HG03439 (cell line): ENCODE data around the gene MIOX.

Source experiments
- ATAC-seq: cut with Tn5 transposase; IDR thresholded peaks from one replicate; pipeline ENCODE4 v1.9.1; 2021; ENCODE audit warnings: mild to moderate bottlenecking, moderate library complexity; ENCODE audit not compliant: unreplicated experiment

Gene MIOX

DNA sequence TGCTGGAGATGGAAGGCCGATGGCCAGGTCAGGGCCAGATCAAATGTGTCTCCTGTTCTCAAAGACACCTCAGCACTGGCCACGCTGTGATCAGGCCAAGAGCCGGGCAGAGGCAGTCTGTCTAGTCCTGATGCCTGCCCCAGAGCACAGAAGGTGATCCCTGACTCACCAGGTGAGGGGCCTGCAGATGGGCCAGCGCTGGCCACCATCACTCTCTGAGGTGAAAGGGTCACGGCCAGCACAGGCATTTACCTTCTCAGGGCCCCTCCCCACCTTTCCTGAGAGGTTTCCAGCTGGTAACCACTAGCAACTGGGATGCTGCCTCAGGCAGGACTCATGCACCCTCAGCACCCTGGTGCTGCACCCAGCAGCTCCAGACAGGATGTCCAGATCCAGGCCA lies 14.7 kb upstream of the MIOX start:
- ATAC-seq, result no peak

DNA sequence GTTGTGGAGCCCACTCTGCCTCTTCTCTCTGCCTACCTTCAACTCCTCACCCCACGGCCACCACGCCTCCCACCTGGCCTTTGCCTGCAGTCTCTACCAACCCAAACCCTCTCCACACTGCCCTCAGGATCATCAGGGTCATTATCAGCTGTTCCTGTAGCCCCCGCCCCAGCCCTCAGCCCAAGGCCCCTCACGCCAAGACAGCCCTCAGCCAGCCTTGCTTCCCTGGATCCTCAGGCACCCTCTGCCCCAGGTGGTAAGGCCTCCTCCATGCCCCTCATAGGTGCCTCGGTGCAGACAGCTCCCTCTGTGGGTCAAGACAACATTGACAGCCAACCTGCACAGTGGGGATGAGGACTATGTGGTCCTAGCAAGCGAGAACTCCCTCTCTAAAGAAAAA lies 13.6 kb upstream of the MIOX start:
- no peak for ATAC-seq

DNA sequence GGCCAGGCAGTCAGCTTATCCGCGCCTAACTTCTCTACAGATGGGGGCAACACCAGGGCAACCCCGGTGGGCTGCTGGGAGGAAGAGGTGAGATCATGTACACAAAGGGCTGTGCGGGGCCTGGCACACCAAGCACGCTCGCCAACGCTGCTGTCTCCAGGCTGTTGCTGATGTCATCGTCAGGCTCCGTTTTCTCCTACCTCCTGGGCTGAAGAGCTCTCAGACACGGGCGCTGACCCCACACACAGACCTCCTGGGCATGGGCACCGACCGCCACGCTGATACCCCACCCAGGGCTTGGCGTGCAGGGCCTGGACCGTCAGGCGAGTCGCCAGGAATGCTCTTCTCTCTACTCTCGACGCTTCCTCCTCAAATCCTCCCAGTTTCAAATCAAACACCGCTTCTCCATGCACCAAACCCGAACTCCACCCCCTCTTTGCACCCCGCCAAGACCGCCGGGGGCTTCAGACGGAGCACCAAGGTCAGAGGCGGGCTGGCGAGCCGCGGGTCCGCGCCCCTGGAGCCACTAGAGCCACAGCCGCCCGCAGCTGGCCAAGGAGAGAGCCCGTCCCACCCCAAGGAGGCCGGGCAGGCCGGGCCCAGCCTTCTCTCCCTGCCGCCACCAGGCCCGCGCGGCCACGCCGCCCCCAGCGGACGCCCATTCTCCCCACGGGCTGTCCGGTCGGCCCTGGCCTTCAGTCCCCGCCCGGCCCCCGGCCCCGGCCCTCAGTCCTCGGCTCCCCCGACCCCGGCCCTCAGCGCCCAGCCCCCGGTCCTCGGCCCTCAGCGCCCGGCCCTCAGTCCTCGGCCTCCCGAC lies 12.6 kb upstream of the MIOX start:
- no peak for ATAC-seq

DNA sequence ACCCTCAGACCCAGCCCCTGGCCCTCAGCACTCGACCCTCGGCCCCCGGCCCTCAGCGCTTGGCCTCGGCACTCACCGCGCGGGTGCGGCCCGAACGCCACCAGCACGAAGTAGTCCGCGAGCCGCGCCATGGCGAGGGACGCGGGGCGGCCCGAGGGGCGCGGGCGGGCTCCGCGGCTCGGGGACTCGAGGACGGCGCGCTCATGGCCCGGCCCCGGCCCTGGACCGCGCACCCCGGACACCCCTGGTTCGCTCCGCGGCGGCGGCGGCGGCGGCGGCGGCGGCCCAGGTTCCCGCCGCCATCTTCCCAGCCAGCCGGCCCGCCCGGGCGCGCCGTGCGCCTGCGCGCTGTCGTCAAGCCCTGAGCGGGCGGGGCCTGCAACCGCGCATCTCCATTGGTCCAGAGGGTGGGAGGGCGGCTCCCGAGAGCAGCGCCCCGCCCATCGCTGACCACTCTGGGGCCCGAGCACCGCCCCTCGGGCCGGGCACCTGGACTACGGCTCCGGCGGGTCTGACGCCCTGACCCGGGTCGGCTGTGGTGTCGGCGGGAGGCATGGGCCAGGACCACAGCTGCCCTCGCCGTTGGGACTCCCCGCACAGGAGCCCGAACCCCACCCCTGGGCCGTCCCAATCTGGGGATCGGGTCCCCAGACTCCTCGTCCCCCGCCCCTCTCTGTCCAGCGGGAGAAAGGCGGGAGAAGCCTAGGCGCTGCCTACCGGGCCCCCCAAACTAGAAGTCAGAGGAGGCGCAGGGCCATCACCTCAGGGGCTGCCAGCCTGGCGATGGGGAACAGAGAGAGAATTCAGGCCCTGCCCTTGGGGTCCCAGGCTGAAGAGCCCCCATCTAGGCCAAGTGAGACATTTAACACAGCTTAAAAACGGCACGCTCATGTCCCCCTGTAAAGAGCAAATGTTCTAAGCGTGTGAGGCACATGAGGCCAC lies 11.7 kb upstream of the MIOX start, which contains the start of gene SBF1:
Gene SBF1, minus strand, starts transcription at position 326 of the 942 bp plus-strand sequence. Its CDS starts 195 bp downstream, at position 131.
- ATAC-seq, result peak; percentile 59

DNA sequence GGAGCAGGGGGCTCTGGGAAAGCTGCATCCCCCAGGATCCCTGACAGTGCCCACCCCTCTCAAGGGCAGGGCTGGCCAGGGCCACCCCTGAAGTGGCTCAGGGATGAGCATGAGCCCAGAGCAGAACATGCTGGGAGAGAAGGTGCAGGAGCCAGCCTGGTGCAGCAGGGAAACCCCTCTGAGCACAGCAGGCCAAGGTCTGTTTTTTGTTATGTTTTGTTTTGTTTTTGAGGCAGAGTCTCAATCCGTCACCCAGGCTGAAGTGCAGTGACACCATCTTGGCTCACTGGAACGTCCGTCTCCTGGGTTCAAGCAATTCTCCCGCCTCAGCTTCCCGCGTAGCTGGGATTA lies 11.0 kb upstream of the MIOX start:
- no peak for ATAC-seq

DNA sequence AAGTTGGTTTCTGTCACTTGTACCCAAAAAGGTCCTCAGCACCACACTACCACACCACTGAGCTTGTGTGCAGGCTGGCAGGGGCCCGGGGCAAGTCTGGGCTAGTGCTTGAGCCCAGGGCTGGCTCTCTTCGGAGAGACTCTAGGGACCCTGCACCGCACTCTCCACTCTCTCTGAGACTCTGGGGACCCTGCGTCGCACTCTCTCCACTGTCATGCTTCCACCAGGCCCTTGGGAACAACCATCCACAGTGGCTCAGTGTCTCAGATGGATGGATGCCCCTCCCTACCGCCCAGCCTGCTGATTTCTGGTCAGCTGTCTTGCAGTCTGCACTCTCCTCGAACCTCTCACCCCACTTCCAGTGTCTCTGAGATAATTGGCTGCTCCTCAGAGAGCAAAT lies 9.8 kb upstream of the MIOX start:
- no peak for ATAC-seq

DNA sequence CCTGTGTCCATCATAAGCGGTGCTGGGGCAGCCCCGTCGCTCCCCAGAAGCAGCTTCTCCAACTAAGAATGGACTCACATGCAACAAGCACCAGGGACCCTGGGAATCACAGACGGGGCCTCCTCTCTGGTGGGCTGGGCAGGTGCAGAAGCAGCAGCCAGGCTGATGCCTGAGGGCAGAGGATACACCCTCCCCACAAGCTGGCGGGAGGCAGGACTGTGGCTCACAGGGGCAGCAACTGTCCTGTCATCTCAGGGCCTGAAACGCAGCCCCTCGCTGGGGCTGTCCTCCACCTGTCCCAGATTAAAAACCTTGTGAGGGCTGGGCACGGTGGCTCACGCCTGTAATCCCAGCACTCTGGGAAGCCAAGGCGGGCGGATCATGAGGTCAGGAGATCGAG lies 8.7 kb upstream of the MIOX start:
- ATAC-seq, result no peak

DNA sequence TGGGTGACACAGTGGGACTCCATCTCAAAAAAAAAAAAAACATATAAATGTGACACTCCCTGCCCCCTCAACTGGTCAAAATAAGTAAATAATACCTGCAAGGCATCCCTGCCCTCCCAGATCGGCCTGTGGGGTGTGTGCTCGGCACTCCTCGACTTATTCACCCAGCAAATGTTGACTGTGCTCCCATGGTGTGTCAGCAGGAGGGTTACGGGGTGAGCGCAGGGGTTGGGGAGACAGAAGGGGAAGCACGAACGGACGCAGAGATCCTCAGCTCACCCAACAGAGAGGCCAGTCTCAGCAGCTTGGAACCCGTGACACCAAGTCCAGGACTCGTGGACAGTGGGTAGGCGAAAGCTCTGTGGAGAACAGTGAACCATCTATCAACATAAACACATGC lies 6.9 kb upstream of the MIOX start:
- ATAC-seq, result no peak

DNA sequence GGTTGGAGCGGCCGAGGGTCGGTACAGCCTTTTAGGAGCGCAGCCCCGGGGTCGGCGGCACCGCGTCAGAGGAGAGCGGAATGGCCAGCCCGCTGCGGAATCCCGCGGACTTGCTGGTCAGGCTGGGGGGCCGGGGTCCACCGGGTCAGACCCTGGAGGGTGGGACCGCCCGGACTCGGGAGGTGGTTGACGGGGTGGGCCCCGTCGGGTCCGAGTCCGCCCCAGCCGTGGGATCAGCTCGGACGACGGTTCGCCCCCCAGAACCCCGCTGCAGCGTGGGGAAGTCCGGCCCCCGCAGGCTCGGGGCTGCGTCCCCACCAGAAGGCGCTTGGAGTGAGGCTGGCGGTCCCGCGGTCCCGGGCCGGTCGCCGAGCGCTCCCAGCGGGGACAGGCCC lies 5.6 kb upstream of the MIOX start:
- ATAC-seq, result no peak

DNA sequence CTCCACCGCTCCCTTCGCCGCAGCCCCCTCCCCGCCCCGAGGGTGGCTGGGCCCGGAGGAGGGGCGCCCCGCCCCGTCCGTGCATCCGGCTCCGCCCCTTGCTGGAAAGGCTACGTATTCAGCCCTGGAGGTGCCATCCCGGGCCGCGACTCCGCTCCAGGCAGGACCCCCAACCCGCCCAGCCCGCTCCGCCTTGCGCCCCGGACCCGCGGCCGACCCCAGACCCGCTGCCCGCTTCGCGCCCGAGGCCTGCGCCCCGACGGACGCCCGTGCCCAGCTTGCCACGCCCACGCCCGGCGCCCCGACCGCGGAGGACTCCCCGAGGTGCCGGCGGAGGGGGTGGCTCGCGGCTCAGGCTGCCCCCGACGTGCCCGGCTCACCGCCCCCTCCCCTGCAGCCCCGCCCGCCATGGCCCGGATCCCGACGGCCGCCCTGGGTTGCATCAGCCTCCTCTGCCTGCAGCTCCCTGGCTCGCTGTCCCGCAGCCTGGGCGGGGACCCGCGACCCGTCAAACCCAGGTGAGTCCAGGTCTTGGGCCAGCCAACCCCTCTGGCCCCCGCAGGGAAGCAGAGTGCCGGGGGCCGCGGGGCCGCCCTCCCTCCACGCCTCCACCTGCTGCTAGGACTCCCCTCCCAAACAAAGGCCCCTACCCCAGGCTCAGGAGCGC lies 5.1 kb upstream of the MIOX start, which contains the start of gene ADM2:
Gene ADM2, plus strand, starts transcription at position 104 of the 667 bp plus-strand sequence. Its CDS starts 305 bp downstream, at position 409.
- no peak for ATAC-seq

DNA sequence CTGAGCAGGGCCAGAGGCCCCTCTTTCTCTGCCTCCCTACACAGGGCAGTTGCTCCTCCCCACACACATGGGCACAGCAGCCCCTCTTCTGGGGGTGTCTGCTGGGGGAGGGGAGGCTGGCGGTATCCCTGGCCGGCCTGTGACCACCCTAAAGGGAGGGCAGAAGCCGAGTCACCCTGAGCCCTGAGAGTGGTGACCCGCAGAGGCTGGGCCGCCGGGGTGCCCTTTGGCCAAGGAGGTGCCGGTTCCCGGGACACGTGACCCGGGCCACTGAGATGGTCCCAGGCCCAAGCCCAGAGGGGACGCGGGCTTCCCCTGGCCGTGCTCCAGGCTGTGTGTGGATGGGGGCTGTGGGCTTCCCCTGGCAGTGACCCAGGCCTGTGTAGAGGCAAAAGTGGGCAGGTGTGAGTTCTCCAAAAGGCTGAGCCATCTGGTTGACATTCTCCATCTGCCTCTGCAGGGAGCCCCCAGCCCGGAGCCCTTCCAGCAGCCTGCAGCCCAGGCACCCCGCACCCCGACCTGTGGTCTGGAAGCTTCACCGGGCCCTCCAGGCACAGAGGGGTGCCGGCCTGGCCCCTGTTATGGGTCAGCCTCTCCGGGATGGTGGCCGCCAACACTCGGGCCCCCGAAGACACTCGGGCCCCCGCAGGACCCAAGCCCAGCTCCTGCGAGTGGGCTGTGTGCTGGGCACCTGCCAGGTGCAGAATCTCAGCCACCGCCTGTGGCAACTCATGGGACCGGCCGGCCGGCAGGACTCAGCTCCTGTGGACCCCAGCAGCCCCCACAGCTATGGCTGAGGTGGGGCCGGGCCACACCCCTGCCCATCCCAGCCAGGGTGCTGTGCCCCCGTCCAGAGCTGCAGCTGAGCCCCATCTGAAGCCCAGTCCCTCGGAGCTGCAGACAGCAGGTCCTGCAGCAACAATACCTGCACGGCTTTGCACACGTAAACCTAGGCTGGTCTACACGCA lies 4.3 kb upstream of the MIOX start:
- ATAC-seq, result no peak

DNA sequence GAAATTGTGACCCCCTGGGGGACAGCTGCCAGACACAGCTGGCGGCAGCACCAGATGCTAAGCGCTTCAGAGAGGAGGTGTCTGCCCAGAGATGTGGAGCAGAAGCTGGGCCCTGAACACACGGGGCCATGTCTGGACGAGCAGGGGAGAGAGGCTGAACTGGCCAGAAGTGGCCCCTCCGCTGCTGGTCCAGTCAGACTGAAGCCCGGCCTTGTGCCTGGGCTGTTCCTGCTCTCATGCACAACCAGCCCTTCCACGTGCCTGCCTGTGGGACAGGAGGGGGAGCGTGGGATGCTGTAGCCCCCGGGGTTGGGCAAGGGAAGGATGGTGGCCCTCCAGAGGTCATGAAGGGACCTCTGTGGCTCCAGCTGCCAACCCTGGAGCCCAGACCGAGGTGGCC lies 3.6 kb upstream of the MIOX start:
- no peak for ATAC-seq

DNA sequence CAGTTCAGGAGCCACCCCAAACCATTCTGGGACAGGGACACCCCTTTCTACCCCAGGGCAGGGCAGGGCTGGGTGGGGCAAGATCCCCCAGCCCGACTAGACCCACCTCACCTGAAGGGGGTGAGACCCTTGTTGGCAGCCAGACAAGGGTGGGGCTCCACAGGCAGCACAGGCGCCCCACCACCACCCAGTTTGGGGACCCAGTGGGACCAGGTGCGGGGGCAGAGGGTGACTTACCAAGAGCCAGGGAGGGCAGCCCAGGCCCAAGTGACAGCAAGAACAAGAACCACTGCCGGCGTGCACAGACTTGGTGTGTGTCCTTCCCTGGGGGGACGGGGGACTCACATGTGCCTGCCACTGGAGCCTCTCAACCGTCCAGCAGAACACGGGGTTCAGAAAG lies 3.1 kb upstream of the MIOX start:
- ATAC-seq, result no peak

DNA sequence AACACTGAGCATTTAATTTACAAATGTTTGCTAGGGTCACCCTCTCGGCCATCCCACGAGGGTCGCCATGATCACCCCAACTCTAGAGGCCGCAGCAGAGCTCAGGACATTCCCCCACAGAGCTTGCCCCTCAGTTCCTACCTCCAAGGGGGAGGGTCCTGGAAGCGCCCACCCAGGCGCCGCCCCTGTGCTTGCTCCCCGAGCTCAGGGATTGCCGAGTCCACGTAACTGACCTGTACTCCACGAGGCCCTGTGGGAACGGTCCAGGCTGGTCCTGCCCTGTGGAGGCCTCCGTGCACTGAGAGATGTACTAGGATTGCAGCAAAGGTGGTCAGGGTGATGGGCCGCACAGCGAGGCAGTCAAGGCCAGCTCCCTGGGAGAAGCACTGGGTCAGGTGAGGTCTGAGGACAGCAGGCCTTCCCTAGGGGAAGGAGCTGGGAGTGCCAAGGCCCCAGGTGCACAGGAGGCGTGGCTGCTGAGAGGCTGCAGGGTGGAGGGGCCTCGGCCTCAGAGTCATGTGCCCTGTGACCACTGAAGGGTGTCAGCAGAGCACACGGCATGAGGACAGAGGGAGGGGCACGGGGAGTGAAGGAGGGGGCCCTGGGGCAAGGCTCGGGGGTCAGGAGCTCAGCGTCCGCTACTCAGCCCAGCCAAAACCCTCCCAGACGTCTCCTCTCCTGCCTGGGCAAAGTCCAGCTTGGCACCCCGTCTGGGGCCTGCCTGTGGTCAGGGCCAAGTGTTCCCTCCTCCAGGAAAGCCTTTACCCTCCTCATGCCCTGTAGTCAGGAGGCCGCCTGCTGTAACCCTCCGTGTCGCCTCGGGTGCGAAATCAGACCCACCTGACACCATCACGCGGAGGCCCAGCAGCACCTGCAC lies 2.4 kb upstream of the MIOX start:
- ATAC-seq, result no peak

DNA sequence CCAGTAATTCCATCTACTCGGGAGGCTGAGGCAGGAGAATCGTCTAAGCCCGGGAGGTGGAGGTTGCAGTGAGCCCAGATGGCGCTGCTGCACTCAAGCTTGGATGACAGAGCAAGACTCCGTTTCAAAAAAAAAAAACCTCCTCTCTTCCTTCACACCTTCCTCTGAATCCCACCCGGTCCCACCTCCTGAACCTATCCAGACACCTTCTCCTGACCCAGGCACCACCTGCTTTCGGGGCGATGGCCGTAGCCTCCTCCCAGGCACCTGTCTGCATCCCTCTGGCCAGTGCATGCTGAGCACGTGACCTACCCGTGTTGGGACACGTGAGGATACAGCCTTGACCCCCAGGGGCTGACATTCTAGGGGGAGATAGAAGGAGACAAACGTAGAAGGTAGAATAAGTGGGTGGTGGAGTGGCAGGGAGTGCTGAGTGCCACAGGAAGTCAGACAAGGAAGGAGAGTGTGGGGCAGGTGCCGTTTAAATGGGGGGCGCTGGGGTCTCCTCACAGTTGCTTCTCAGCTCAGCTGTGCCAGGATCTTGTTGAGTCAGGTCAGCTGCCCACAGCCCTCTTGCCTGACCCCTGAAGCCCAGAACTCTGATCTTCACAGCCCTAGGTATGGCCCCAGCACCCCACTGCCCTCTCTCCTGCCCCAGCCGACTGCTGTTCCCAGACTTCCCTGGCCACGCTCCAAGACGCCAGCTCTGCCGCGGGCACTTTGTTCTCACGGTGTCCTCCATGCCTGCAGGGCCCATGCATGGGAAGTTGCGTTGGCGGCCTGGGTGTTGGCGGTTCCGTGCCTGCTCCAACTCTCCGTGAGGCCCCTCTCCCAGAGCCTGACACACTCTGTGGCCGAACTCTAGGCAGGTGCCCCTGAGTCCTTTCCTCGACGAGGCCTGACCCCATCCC lies 1.2 kb upstream of the MIOX start:
- ATAC-seq, result no peak

DNA sequence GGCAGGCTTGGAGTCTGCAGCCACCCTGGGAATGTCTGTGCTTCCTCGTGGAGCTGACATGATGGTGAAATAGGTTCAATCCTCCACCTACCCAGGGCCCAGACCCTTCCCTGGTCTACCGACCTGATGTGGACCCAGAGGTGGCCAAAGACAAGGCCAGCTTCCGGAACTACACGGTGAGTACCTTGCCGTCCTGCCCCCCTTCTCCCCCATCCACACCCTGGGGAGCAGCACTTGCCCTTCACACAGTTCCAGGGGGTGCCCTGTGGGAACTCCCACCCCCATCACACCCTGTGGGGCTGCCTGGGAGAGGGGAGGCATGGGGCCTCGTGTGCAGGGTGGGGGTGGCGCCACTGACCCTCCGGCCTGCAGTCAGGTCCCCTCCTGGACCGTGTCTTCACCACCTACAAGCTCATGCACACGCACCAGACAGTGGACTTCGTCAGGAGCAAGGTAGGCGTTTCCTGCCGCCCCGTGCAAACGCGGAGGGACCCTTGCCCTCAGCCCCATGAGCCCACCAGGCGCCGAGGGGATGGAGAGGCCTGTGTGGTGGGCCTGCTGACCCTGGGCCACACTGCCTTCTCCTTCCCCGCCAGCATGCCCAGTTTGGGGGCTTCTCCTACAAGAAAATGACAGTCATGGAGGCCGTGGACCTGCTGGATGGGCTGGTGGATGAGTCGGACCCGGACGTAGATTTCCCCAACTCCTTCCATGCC lies 789 bp downstream of the MIOX start:
- no peak for ATAC-seq

DNA sequence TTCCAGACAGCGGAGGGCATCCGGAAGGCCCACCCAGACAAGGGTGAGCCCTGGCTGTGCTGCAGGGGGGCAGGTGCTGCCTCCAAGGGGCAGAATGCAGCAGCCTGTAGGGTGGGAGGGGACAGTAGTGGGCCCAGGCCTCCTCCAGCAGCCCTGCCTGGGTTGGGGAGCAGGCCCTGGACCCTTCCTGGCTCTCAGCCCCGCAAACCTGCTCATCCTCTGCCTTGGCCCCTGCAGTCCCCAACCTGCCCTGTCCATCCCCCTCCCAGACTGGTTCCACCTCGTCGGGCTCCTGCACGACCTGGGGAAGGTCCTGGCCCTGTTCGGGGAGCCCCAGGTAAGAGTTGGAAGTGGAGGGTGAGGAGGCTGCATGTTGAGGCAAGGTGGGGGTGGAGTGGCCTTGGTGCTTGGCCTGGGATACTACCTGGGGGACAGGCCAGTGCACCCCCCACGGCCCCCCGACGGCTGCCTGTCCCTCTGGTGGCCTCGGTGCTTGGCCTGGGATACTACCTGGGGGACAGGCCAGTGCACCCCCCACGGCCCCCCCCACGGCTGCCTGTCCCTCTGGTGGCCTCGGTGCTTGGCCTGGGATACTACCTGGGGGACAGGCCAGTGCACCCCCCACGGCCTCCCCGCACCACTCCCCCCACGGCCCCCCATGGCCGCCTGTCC lies 1.5 kb downstream of the MIOX start:
- ATAC-seq, result no peak
